Thoracic aorta (tissue), 2 donors: ENCODE data around the gene ELOA. TPM values are rescaled to one million over a fixed set of nuclear protein-coding genes. Genes with fewer than 3 reads are reported as not detected.
A peak's percentile ranks its signal among the peaks of the same experiment; 100 is the strongest.

Experiments
- ATAC-seq: fragments of 150-250 bp; one replicate; pipeline ENCODE4 v1.8.0; 2017; ENCODE audit warnings: low read depth; ENCODE audit not compliant: insufficient number of reproducible peaks, low FRiP score
- DNase-seq: peaks from one replicate; pipeline ENCODE4 v3.0.0-alpha.2; 2020; ENCODE audit warnings: low spot score
- H3K27ac ChIP-seq, 2 donors: fragments of 200-600 bp; sonication (generic); 1 replicate in 1 of 2; 2 replicates in 1 of 2; pipeline ENCODE4 v1.5.1; 2016; ENCODE audit warnings: mild to moderate bottlenecking in 2 of 2, moderate library complexity in 2 of 2
- H3K27me3 ChIP-seq: fragments of 200-600 bp; sonication (generic); replicated peaks from 2 replicates; pipeline ENCODE4 v1.6.0; 2016; ENCODE audit warnings: mild to moderate bottlenecking; ENCODE audit not compliant: insufficient read depth
- H3K36me3 ChIP-seq: fragments of 200-600 bp; sonication (generic); one replicate; pipeline ENCODE4 v1.5.1; 2016
- H3K4me1 ChIP-seq, 2 donors: fragments of 200-600 bp; sonication (generic); 1 replicate in 1 of 2; 2 replicates in 1 of 2; pipeline versions ENCODE4 v1.5.1 to v1.6.0; 2016; ENCODE audit warnings: low read depth in 2 of 2, mild to moderate bottlenecking in 1 of 2; ENCODE audit not compliant: control insufficient read depth in 1 of 2
- H3K4me3 ChIP-seq: fragments of 200-600 bp; sonication (generic); 2 replicates; pipeline ENCODE4 v1.5.1; 2016; ENCODE audit warnings: mild to moderate bottlenecking
- H3K9me3 ChIP-seq: fragments of 200-600 bp; sonication (generic); 2 replicates; pipeline ENCODE4 v1.5.1; 2016
- CTCF ChIP-seq: fragments of 200-600 bp; sonication (generic); IDR thresholded peaks from one replicate; pipeline ENCODE4 v1.5.1; 2019; ENCODE audit warnings: antibody characterized with exemption
- total RNA-seq, 2 donors: library from RNA; depleted of rRNA; stranded (reverse); fragments of >200 nt; gene quantifications; one replicate each; pipeline versions ENCODE4 v1.1.0 to v1.2.3, GENCODE V29; 2016

Gene ELOA, protein sequence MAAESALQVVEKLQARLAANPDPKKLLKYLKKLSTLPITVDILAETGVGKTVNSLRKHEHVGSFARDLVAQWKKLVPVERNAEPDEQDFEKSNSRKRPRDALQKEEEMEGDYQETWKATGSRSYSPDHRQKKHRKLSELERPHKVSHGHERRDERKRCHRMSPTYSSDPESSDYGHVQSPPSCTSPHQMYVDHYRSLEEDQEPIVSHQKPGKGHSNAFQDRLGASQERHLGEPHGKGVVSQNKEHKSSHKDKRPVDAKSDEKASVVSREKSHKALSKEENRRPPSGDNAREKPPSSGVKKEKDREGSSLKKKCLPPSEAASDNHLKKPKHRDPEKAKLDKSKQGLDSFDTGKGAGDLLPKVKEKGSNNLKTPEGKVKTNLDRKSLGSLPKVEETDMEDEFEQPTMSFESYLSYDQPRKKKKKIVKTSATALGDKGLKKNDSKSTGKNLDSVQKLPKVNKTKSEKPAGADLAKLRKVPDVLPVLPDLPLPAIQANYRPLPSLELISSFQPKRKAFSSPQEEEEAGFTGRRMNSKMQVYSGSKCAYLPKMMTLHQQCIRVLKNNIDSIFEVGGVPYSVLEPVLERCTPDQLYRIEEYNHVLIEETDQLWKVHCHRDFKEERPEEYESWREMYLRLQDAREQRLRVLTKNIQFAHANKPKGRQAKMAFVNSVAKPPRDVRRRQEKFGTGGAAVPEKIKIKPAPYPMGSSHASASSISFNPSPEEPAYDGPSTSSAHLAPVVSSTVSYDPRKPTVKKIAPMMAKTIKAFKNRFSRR
- total RNA-seq, result 10 to 100 TPM; 23.3 to 40.6 TPM

- ATAC-seq, result peak; percentile 25
- Histone ChIP-seq H3K36me3 (no peaks in the 10 kb centered on the region), H3K4me1 (peaks cover 11 to 24% of the 10 kb centered on the region in 2 donors), H3K27ac (peak within 1 kb of the TSS; percentile 77 to 83), H3K9me3 (no peaks in the 10 kb centered on the region), H3K27me3 (no peaks in the 10 kb centered on the region), H3K4me3 (peak within 1 kb of the TSS; percentile 96)
- DNase-seq, result no peak
- no peak for TF ChIP-seq CTCF
Observed at GRCh38 chr1:23743287-23744152, at the start of gene ELOA. Gene ELOA, plus strand, starts transcription at chr1:23743471. Its CDS starts 33 bp downstream, at chr1:23743504.

DNA sequence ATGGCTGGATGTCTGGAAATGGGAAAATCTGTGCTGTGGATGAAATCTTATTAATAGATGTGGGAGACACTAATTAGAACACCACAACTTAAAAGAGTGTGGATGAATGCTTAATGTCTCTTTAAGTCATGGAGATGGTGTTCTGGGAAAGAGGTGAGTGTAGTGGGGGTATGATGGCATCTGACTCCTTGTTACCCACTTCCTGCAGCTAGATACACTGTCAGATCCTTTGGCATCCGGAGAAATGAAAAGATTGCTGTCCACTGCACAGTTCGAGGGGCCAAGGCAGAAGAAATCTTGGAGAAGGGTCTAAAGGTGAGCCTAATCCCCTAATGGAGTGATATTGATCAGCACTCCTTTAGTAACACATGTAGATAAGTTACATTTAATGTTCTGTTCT is 49.7 kb upstream of the ELOA start:
- no peak for DNase-seq
- Histone ChIP-seq H3K4me3 (no peak overlapping the region), H3K4me1 (peaks cover 9 to 33% of the 10 kb centered on the region in 2 donors), H3K9me3 (no peaks in the 10 kb centered on the region), H3K36me3 (peaks cover 26% of the 10 kb centered on the region), H3K27ac (no peak overlapping the region), H3K27me3 (no peaks in the 10 kb centered on the region)
- no peak for ATAC-seq
- no peak for TF ChIP-seq CTCF

DNA sequence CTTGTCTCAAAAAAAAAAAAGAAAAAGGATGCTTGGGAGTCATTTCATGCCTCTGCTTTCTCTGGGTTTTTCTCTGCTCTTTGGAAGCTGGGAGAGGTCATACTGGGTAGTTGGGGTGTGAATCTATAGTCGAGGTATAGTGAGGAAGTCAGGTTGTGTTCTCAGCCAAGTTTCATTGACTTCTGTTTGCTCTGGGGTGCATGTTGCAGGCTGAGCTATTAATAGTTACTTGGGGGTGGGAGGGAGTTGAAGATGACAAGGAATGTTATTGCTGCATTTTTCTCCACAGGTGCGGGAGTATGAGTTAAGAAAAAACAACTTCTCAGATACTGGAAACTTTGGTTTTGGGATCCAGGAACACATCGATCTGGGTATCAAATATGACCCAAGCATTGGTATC is 48.9 kb upstream of the ELOA start:
- peaks cover 26% of the 10 kb centered on the region for H3K36me3 ChIP-seq
- DNase-seq, result no peak
- H3K4me3 ChIP-seq, result no peak overlapping the region
- TF ChIP-seq CTCF, result no peak
- peaks cover 9 to 33% of the 10 kb centered on the region in 2 donors for H3K4me1 ChIP-seq
- no peak overlapping the region for H3K27ac ChIP-seq
- no peaks in the 10 kb centered on the region for H3K27me3 ChIP-seq
- H3K9me3 ChIP-seq, result no peaks in the 10 kb centered on the region
- no peak for ATAC-seq

- H3K27me3 ChIP-seq, result no peaks in the 10 kb centered on the region
- no peak overlapping the region for H3K4me3 ChIP-seq
- no peak overlapping the region for H3K27ac ChIP-seq
- no peaks in the 10 kb centered on the region for H3K9me3 ChIP-seq
- DNase-seq (no peak), ATAC-seq (no peak)
- peaks cover 9 to 33% of the 10 kb centered on the region in 2 donors for H3K4me1 ChIP-seq
- TF ChIP-seq CTCF, result no peak
- H3K36me3 ChIP-seq, result peaks cover 29% of the 10 kb centered on the region
Observed at GRCh38 chr1:23695667-23696066, 47.6 kb upstream of the ELOA start.
